HG02763 (cell line): ENCODE measurements around the gene UGT1A4.
"Not testable (repeated sequence)": the region's sequence is repeated elsewhere in the genome, so short reads cannot be mapped to it uniquely, and the experiment has no call there.

Experiments
- ATAC-seq: cut with Tn5 transposase; IDR thresholded peaks from one replicate; pipeline ENCODE4 v1.9.1; 2021; ENCODE audit warnings: mild to moderate bottlenecking, moderate library complexity; ENCODE audit not compliant: unreplicated experiment

UGT1A4 gene

GRCh38 chr2:233746475-233747282 lies 28.1 kb downstream of the UGT1A4 start:
- no peak for ATAC-seq

GRCh38 chr2:233747283-233747544 lies 28.7 kb downstream of the UGT1A4 start:
- ATAC-seq, result no peak

GRCh38 chr2:233750689-233751088 lies 32.2 kb downstream of the UGT1A4 start:
- ATAC-seq, result not testable (repeated sequence)

GRCh38 chr2:233751212-233752009 lies 32.9 kb downstream of the UGT1A4 start:
- ATAC-seq, result not testable (repeated sequence)

- ATAC-seq, result no peak
Observed at GRCh38 chr2:233754872-233755611, 36.5 kb downstream of the UGT1A4 start.

GRCh38 chr2:233756429-233757081 lies 38.0 kb downstream of the UGT1A4 start:
- ATAC-seq, result no peak

- no peak for ATAC-seq
Observed at GRCh38 chr2:233758141-233758540, 39.6 kb downstream of the UGT1A4 start.

- ATAC-seq, result no peak
Observed at GRCh38 chr2:233758849-233759248, 40.3 kb downstream of the UGT1A4 start.

GRCh38 chr2:233760043-233760442 lies 41.5 kb downstream of the UGT1A4 start, which contains the start of gene UGT1A1:
Gene UGT1A1, plus strand, starts transcription at chr2:233760270. Its CDS starts 18 bp downstream, at chr2:233760288.
- ATAC-seq, result no peak

- ATAC-seq, result no peak
Observed at GRCh38 chr2:233761040-233761769, 42.7 kb downstream of the UGT1A4 start.

GRCh38 chr2:233764264-233764663 lies 45.7 kb downstream of the UGT1A4 start:
- ATAC-seq, result no peak

GRCh38 chr2:233764761-233765160 lies 46.2 kb downstream of the UGT1A4 start:
- ATAC-seq, result no peak

GRCh38 chr2:233766416-233766815 lies 47.9 kb downstream of the UGT1A4 start:
- no peak for ATAC-seq

GRCh38 chr2:233768076-233768475 lies 49.5 kb downstream of the UGT1A4 start:
- no peak for ATAC-seq

GRCh38 chr2:233769260-233769659 lies 50.7 kb downstream of the UGT1A4 start:
- ATAC-seq, result no peak

- ATAC-seq, result no peak
Observed at GRCh38 chr2:233772153-233772552, 53.6 kb downstream of the UGT1A4 start.

GRCh38 chr2:233772583-233772982 lies 54.0 kb downstream of the UGT1A4 start:
- ATAC-seq, result no peak

- no peak for ATAC-seq
Observed at GRCh38 chr2:233773854-233774253, 55.3 kb downstream of the UGT1A4 start.

- no peak for ATAC-seq
Observed at GRCh38 chr2:233775414-233775813, 56.9 kb downstream of the UGT1A4 start.

GRCh38 chr2:233778030-233778429 lies 59.5 kb downstream of the UGT1A4 start, which contains the start of gene MROH2A:
Gene MROH2A, plus strand, starts transcription at chr2:233778330. Its CDS starts 1,029 bp downstream, at chr2:233779359.
- no peak for ATAC-seq
